DND-41 (cell line): ENCODE results near the gene RHOF.

Experiments used
- EZH2 ChIP-seq: IDR thresholded peaks from 3 replicates; pipeline ENCODE4 v1.6.1; 2012; ENCODE audit warnings: borderline replicate concordance, low read depth, mild to moderate bottlenecking, moderate library complexity, low read length, inconsistent platforms; ENCODE audit not compliant: severe bottlenecking
- TF ChIP-seq, protein P1 (sequence below): IDR thresholded peaks from 2 replicates; pipeline ENCODE4 v1.5.1; 2012; ENCODE audit warnings: borderline replicate concordance, low read length, moderate library complexity, mild to moderate bottlenecking; ENCODE audit not compliant: poor library complexity, severe bottlenecking; ENCODE audit errors: extremely low read depth

DNA sequence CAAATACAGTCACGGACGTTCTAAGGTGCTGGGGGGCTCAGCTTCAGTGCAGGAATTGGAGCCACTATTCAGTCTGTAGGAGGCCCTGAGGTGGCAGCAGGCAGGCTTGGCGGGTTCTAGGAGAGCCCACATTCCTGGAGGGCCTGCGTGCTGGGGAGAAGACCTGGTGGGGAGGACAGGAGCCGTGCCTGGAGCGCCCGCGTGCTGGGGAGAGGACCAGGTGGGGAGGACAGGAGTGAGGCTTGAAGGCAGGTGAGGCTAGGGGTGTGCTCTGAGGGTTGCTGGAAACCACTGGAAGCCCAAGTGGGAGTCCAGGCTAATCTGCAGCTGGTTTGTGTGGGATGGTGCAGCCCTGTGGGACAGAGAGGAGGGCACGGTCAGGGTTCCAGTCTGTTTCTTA, 23.1 kb downstream of the RHOF start:
- TF ChIP-seq, protein P1, sequence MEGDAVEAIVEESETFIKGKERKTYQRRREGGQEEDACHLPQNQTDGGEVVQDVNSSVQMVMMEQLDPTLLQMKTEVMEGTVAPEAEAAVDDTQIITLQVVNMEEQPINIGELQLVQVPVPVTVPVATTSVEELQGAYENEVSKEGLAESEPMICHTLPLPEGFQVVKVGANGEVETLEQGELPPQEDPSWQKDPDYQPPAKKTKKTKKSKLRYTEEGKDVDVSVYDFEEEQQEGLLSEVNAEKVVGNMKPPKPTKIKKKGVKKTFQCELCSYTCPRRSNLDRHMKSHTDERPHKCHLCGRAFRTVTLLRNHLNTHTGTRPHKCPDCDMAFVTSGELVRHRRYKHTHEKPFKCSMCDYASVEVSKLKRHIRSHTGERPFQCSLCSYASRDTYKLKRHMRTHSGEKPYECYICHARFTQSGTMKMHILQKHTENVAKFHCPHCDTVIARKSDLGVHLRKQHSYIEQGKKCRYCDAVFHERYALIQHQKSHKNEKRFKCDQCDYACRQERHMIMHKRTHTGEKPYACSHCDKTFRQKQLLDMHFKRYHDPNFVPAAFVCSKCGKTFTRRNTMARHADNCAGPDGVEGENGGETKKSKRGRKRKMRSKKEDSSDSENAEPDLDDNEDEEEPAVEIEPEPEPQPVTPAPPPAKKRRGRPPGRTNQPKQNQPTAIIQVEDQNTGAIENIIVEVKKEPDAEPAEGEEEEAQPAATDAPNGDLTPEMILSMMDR, result no peak
- TF ChIP-seq EZH2, result no peak
